T-helper 1 cell treated with Interleukin-12 subunit alpha and Interleukin-12 subunit beta and Interleukin-4 antibody, amounts not matched to agents 30 ng/mL and 1 ng/mL, for 36 hours (primary cell): ENCODE data around the gene BLOC1S2. TPM values are rescaled to one million over a fixed set of nuclear protein-coding genes. Genes with fewer than 3 reads are reported as not detected.
"Not testable (repeated sequence)": the region's sequence is repeated elsewhere in the genome, so short reads cannot be mapped to it uniquely, and the experiment has no call there.

ENCODE experiments used
- intact Hi-C: fragments of 100-400 bp; cut with micrococcal nuclease; formaldehyde crosslinking; loops from one replicate; pipeline ENCODE4 v1.15.1; 2024
- total RNA-seq: library from RNA; stranded (reverse); gene quantifications from 2 replicates; pipeline ENCODE4 v1.2.3, GENCODE V29; 2022

BLOC1S2 gene
- total RNA-seq, 1 donor from 2014 or later = 63.2 TPM

GRCh38 chr10:100292300-100292699 lies 5.8 kb upstream of the BLOC1S2 start:
- intact Hi-C loops = not testable (repeated sequence)

- intact Hi-C loops = no loop called here
Measured at GRCh38 chr10:100291356-100291755, 4.9 kb upstream of the BLOC1S2 start.

DNA sequence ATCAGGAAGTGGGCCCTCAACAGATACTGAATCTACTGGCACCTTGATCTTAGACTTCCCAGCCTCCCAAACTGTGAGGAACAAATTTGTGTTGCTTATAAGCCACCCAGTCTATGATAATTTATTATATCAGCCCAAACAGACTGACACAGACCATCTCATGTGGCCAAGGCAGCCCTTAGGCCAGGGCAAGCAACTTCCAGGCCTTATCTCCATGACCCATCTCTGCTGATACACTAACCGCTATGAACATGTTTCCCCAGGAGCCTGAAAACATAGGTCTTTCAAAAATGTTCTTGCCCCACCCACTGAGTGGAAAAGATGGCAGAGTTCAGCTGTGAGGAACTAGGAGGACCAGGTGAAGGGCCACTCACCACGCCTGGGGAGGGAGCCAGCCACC lies 3.2 kb upstream of the BLOC1S2 start:
- intact Hi-C loops = loop anchor here (5.0 kb wide), 1 partner anchor 623 kb away; the partner anchor contains the start of gene SLF2

GRCh38 chr10:100288196-100288595 lies 1.7 kb upstream of the BLOC1S2 start:
- intact Hi-C loops = loop anchor here (5.0 kb wide), 1 partner anchor 624 kb away; the partner anchor contains the start of gene SLF2

DNA sequence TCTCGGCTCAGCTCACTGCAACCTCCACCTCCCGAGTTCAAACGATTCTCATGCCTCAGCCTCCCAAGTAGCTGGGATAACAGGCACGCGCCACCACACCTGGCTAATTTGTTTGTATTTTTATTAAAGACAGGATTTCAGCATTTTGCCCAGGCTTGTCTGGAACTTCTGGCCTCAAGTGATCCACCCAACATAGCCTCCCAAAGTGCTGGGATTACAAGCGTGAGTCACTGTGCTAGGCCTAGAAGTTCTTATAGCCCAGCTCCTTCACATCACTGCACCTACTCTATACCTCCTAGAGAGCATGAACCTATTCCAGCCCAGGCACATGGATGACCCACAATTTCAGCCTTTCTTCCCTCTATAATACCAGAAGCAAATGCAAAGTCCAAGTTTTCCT lies 1.3 kb upstream of the BLOC1S2 start:
- intact Hi-C loops = loop anchor here (2.0 to 5.0 kb wide), 2 partner anchors 39 to 625 kb away; partner anchors contain the start of gene SLF2

DNA sequence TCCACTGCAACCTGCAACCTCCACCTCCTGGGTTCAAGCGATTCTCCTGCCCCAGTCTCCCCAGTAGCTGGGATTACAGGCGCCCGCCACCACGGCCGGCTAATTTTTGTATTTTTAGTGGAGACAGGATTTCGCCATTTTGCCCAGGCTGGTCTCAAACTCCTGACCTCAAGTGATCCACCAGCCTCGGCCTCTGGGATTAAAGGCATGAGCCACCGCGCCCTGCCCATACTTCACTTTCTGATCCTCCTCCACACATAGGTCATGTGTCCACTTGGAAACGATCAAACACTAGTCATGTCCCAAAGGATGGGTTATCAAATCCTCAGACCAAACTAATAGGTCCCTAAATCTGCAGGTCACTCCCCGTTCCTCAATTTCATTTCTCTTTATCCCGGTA lies 1.2 kb downstream of the BLOC1S2 start:
- intact Hi-C loops = loop anchor here (5.0 kb wide), 1 partner anchor 627 kb away; the partner anchor contains the start of gene SLF2

DNA sequence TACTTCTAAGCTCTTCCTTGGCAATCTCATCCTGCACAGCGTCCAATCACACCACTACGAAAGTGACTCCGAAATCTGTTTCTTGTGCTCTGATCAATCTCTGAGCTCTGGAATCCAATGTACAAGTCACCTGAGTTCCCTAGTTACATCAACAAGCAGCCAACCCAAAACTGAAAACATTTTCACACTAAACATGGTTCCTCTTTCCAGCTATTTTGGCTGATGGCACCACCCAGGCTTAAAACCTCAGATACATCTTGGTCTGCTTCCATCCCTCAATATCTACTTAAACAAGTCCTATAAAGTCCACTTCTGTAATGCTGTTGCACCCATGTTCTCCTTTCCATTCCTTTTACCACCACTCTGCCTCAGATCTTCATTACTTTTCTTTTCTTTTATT lies 3.6 kb downstream of the BLOC1S2 start:
- intact Hi-C loops = no loop called here

DNA sequence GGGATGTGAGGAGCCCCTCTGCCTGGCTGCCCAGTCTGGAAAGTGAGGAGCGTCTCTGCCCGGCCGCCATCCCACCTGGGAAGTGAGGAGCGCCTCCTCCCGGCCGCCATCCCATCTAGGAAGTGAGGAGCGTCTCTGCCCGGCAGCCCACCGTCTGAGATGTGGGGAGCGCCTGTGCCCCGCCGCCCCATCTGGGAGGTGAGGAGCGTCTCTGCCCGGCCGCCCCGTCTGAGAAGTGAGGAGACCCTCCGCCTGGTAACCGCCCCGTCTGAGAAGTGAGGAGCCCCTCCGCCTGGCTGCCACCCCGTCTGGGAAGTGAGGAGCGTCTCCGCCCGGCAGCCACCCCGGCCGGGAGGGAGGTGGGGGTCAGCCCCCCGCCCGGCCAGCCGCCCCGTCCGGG lies 9.5 kb downstream of the BLOC1S2 start:
- intact Hi-C loops = not testable (repeated sequence)

DNA sequence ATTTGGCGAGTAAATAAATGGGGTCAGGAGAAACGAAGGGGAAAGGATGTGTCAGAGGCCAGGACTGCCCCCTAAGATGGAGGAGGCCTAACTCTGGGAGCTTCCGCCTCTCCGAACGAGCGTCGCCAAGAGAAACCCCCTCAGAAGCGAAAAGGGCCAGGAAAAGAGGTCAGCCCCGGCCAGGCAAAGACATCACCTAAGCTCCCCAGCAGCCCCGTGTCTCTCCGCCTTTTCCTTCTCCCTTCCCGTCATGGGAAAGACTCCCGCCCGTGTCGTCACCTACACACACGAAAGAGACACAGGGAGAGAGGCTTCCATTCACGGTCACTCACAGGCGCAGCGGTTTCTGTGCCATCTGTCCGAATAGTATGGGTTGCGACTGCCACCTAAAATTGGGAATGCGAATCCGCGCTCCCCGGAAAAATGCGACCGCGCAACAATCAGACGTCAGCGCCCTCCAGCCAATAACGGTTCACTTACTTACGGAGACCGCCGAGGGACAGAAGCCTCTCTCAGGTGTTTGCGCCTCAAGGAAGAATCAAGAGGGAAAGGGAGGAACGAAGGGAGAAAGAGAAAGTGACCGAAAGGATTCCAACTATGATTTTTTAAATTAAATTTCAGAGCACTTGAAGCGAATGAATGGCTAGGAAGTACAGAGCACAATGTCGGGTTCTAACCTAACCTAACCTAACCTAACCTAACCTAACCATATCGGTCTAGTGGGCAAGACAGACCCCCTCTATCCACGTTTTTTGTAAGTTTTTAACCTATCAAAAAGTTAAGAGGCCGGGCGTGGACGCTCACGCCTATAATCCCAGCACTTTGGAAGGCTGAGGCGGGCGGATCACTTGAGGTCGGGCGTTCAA lies 19.0 kb downstream of the BLOC1S2 start, which contains the start of gene CWF19L1:
TSS of gene CWF19L1 (minus strand) at position 400 of the 866 bp plus-strand sequence. CDS start at position 355, 45 bp downstream.
- intact Hi-C loops = loop anchor here (1.0 to 5.0 kb wide), 6 partner anchors 19 to 645 kb away; partner anchors contain the start of genes BLOC1S2, CHUK, COX15 and CUTC

- intact Hi-C loops = loop anchor here (2.0 to 5.0 kb wide), 3 partner anchors 79 to 647 kb away; partner anchors contain the start of genes COX15, CUTC, ERLIN1 and SLF2
Measured at GRCh38 chr10:100265821-100266485, 20.5 kb downstream of the BLOC1S2 start.

GRCh38 chr10:100254191-100254590 lies 32.3 kb downstream of the BLOC1S2 start:
- intact Hi-C loops = no loop called here

GRCh38 chr10:100253041-100253440 lies 33.4 kb downstream of the BLOC1S2 start:
- intact Hi-C loops = no loop called here

DNA sequence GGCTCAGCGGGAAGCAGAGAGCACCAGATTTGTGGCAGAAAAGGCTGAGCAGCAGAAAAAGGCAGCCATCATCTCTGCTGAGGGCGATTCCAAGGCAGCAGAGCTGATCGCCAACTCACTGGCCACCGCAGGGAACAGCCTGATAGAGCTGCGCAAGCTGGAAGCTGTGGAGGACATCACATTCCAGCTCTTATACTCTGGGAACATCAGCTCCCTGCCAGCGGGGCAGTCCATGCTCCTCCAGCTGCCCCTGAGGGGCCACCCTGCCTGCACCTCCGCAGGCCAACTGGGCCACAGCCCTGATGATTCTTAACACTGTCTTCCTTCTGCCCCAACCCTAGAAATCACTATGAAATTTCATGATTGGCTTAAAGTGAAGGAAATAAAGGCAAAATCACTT lies 37.7 kb downstream of the BLOC1S2 start:
- intact Hi-C loops = no loop called here

DNA sequence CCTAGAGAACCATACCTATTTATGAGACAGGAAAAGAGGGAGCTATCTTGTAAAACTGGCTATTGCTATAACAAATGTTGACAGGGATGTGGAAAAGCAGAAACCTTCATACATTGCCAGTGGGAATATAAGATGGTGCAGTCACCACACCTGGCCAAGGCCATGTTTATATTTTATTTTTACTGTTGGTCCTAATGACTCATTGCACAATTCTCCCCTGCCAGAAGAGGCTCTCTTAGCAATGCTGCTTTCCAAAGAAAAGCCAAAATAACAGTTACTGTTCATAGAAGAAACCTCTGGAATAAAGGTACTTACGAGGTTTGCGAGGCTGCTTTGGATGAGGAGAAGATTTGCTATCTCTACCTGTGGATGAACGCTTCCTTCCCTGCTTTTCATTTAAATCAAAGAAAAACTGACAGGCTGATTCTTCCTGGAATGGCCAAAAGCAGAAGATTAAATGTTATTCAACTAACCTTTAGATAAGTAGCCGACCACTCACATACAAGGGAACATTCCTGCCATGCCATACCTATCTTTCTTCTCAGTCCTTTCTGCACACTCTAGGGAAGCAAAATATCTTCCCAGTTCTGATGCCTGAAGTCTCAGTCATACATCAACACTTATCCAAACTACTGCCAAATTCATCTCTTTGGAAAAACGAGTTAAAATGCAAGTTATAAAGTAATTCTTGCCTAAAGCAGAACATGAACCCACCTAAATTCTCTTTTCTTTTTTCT lies 40.8 kb downstream of the BLOC1S2 start:
- intact Hi-C loops = no loop called here

DNA sequence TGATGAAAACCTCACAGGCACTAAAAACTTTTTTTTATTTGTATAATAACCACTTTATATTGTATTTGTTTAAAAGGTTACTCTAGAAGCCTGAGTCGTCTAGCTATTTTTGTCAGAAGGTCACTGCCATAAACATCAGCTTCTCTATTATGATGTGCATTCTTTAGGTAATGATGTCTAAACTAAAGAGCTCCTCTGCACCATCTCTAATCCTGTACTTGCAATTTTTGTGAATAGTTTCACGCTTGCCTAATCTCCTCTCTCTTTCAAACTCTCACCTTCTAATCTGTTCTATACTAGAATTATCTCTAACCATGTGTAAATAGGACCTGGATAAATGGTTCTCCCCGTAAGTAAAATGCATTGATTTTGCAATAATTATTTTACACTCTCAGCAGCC lies 46.6 kb downstream of the BLOC1S2 start:
- intact Hi-C loops = no loop called here

DNA sequence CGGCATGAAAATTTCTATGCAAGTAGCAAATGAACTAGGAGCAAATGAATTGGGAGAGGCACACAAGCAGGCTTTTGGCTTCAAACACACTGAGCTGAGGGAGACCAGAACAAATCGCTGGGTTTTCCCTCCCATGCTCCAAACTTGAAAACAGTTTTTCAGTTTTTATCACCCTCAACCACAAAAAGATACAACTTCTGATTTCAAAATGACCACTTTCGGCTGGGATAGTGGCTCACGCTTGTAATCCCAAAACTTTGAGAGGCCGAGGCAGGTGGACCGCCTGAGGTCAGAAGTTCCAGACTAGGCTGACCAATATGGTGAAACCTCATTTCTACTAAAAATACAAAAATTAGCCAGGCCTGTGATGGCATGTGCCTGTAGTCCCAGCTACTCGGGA lies 48.1 kb downstream of the BLOC1S2 start:
- intact Hi-C loops = no loop called here

- intact Hi-C loops = no loop called here
Measured at GRCh38 chr10:100232101-100232500, 54.4 kb downstream of the BLOC1S2 start.

DNA sequence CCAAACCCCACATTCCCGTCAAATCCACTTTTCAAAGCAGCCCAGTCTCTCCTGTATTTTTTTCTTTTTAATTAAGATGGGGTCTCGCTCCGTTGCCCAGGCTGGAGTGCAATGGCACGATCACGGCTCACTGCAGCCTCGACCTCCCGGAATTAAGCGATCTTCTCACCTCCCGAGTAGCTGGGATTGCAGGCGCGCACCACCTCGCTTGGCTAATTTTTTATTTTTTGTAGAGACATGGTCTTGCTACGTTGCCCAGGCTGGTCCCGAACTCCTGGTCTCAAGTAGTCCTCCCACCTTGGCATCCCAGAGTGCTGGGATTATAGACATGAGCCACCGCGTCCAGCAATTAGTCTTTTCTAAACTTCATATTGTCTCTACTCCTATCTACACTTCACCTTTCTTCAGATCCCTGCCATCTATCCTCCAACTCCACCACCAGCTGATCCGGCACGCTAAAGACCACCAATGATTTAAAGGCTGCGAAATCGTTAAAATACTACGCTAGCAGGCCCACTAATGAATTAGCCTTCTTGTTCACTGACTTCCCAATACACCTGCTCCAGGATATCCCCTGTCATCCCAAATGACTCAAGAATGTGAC lies 56.6 kb downstream of the BLOC1S2 start:
- intact Hi-C loops = loop anchor here (1.0 to 2.0 kb wide), 7 partner anchors 37 to 610 kb away; partner anchors contain the start of genes BLOC1S2, COX15, CUTC and CWF19L1

- intact Hi-C loops = no loop called here
Measured at GRCh38 chr10:100223879-100224278, 62.6 kb downstream of the BLOC1S2 start.
